ENCODE data around the gene SDR42E2.

GRCh38 chr16:22183335-22183734 lies 21.0 kb downstream of the SDR42E2 start:
- TF ChIP-seq REST (IDR thresholded peaks at IDR 0.05; ENCODE audit: borderline replicate concordance) (no peak), CTCF (IDR thresholded peaks at IDR 0.05; ENCODE audit: poor library complexity, severe bottlenecking) (no peak)

Measured in neural cell (in vitro differentiated cells).